HG02938 (cell line): ENCODE data around the gene PCYT1A.

Source experiments
- ATAC-seq: cut with Tn5 transposase; IDR thresholded peaks from one replicate; pipeline ENCODE4 v1.9.1; 2021; ENCODE audit warnings: mild to moderate bottlenecking, moderate library complexity; ENCODE audit not compliant: unreplicated experiment

The PCYT1A gene

DNA sequence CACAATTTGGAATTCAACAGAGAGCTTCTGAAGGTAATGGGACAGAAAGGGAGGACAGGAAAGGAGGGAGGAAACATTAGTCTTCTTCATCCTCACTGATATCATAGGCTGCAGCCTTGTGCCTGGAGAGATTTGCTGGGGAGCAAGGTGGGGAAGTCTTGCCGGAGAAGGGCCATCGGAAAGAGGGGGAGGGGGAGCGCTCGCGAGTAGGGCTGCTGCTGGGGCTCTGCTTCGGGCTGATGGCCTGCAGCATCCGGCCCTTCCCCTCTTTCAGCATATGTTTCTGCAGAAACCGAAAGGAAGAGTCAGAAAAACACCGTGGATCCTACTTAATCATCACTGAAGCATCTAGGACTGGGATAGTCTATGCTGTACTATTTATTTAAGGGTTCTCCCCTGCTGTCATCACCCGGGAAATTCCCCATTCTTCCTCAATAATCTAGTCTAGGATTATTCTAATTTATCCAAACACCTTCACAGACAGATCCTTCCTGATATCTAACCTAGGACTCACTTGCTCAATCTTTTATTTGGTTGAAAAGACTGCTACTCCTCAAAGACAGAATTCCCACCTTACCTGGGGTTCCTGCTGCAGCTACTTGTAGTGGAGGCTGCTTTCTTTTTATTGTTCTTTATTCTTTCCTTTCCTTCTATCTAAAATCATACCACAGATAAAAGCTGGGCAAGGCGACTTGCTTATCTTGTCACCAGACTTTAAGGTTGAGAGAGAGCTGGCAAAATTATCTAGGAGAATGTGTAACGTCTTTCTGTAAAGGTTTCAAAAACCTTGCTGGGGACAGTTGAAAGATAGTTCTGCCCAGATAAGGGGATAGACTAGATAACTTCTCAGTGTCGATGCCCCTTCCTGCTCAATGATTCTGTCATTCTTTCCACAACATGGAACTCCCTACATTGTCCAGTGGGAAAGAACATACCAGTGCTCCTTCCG is 48.6 kb downstream of the PCYT1A start:
- ATAC-seq = no peak

DNA sequence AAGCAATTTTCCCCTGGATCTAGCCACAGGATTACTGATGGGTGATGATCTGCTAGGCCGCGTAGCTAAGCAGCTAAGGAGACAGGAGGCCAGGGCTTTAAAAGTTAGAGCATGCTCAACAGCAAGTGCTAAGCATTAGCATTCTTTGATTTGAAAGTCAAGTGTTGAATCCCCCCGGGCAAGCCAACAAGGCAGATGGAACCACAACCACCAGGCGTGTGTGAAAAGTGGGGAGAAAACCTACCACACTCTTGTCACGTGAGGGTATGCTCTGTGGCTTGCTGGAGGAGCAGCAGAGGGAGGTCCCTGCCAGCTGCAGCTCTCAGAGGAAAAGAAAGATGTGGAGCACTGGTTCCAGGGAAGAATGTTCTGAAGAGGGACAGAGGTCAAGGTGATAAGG is 50.3 kb downstream of the PCYT1A start:
- no peak for ATAC-seq

DNA sequence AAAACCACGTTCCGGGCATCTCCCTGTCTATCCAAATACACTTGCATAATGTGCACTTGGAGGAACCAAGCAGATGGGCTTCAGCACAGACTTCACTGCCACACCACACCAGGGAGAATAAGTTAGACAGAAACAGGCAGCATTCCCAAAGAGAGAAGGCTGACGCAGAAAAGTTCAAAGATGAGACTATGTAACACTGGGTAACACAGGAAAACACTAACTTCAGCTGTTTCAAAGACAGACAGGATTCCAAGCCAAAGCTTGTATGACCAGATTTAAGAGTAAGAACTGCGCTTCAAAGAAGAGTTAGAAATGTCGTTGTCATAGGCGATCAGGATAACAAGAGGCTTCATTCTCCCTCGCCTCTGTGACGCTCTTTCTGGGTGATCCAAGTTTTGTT is 51.3 kb downstream of the PCYT1A start:
- ATAC-seq = no peak

DNA sequence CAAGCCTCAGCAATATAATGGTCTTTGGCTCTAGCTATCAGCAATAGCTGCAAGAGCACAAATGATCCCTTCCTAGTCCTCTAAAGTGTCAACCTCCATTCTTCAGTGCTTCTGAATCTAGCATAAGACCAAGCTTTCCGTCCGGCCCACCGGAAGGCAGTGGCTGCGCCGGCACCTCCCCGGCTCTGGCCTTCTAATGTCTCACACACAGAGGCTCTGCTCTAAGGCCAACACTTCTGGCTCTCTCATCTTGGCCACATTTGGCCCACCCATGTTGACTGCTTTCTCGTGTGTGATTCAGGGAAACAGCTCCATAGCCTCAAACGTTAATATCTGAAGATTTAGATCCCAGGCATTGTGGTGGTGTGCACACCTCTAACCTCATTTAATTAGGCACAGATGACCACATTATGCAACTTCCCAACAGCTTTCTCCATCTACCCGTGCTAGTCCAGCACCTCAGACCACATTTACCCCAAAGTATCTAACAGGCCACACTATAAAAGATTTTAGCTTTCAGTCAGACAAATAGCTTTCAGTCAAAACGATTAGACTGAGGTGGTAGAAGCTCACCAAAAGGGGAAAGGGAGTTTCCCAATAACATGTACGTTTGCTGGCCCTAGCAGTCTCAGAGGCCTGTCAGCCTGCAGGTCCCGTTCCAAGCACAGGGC is 51.9 kb downstream of the PCYT1A start:
- ATAC-seq = no peak

DNA sequence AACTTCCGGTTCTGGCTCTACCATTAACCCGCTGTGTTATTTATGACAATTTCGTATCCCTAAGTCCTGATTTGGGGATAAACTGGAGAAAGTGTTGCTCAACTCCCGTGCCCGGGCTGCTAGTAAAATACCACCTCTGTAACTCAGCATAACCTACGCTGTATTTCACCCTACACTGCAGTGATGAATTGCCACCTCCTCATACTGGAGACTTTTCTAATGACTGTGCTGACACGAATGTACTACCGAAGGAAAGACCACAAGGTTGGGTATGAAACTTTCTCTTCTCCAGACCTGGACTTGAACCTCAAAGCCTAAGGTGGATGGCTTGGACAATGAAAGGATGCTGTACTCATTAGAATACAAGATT is 54.7 kb downstream of the PCYT1A start:
- ATAC-seq = no peak

DNA sequence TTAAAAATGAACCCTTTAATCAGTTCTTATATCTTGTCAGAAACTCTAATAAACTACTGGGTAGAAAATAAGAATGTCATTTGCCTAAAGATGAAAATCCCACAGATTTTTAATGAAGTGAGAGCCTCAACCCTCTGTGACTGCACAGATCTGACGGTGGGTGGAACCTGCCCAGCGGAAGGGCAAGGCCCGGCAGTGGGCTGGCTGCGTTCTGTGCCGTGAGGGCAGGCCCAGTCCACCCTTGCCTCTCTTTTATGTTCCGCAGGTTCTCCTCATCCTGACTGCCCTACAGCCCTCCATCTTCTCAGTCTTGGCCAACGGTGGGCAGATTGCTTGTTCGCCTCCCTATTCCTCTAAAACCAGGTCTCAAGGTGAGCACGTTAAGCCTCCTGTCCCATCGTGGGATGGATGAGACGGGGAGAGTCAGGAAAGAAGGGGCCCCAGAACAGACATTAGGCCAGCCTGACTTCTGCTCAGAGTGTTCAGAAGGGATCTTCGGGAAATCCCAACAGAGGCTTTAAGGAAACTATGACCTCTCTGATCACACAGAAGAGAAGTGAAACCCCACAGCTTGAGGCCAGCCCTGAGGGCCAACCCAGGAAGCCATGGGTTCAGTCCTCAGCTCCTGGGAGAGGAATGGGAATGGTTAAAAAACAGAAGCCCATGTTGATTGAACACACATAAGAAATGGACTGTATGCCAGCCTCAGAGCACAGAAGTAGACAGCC is 55.2 kb downstream of the PCYT1A start:
- no peak for ATAC-seq

DNA sequence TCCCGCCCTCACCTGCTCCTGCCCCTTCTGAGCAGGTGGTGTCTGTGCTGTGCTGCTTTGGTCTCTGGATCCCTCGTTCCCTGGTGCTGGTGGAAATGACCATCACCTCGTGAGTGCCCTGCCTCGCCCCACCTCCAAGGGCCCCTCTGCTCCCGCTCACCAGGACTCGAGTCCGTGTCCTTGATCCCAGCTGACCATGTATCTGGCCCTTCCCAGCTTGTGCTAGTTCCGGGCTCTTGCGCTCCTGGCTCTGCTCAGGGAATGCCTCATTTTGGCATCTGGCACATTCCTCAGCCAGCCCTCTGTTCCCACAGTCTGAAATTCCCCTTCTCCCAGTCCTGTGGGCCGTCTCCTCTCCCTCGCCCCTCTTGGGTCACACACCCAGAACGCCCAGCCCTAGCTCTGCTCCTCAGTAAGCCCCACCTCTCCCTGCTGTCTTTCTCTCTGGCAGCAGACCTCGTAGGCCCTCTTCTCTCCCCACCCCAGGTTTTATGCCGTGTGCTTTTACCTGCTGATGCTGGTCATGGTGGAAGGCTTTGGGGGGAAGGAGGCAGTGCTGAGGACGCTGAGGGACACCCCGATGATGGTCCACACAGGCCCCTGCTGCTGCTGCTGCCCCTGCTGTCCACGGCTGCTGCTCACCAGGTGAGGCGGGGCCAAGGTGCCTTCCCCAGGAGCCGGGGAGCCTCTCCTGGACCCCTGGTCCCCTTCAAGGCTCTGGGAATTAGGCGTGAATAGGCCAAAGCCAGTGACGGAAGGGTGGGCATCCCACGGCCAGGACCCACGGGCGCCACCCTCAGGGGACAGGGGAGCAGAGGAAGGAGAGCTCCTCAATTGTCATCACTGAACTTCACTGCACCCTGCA is 59.7 kb downstream of the PCYT1A start:
- no peak for ATAC-seq

DNA sequence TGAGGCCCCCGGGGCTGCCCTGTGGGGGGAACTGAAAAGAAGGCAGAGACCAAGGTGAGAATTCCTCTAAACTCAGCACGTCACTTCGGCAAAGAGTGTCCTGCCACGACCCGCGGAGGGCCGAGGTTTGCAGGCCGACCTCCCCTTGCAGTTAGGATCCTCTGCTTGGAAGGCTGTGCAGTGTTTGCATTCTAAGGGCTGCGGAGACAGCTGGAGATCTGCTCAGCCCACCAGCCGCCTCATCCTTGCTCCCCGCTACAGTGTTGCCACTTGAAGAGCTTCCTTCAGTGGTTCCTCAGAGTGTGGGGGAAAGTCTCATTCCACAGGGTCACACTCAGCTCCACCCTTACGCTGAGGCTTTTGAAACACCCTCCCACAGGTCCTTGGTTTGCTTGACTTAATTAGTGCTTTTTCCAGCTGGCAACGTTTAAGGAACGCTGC is 60.4 kb downstream of the PCYT1A start:
- ATAC-seq = no peak

DNA sequence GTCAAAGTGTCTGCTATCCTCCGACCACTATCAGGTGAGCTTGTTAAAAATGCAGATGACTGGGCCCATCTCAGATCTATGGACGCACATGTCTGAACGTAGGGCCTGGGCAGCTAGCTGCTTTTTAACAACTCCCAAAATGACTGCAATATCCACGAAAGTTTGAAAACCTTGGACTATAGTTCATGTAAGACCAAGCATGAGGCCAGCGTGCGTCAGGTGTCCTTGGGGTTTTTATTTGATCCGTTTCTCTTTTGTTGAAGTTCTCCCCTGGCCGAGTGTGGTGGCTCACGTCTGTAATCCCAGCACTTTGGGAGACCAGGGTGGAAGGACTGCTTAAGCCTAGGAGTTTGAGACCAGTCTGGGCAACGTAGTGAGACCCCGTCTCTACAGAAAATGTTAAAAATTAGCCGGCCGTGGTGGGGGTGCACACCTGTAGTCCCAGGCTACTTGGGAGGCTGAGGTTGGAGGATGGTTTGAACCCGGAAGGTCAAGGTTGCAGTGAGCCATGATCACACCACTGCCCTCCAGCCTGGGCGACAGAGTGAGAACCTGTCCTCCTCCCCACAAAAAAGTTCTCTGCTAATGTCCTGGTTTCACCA is 61.7 kb downstream of the PCYT1A start:
- no peak for ATAC-seq

DNA sequence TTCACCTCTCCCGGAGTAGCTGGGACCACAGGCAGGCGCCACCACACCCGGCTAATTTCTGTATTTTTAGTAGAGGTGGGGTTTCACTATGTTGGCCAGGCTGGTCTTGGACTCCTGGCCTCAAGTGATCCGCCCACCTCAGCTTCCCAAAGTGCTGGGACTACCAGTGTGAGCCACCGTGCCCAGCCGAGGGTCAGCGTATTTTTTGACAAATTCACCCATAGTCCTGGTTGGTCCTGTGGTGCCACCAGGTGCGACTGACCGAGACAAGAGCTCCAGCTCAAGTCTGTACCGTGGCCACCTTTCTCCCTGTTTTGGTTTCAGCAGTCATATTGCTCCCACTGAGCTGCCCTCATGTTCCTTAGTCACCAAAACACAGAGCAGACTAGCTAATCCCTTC is 62.4 kb downstream of the PCYT1A start:
- ATAC-seq = no peak

DNA sequence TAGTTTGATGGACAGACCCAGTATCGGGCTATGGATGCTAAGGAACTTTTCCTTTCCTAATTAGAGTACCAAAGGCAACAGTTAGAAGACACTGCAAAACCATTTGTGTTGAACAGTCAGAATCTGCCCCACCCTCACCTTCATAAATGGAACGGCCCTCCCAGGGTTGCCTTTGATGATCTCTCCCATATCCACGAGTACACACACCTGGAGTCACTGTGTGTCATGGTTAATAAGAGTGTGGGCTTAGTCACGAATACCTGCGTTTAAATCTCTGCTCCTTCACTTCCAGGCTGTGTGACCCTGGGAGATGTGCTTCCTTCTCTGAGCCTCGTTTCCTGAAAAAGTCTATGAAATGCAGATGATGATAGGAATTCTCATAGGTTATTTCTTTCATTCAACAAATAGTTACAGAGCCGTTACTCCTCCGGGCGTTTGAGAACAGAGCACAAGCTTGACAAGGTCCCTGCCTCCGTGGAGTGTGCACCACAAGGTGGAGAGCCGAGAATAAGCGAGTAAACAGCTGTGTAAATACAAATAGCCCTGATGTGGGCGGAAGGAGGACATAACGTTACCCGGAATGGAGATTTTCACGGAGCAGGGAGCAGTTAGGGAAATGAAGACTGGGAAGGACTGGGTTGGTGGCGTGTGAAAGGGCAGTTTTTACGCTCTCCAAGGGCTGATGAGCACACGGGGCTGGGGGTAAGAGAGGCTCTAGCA is 64.5 kb downstream of the PCYT1A start:
- no peak for ATAC-seq

DNA sequence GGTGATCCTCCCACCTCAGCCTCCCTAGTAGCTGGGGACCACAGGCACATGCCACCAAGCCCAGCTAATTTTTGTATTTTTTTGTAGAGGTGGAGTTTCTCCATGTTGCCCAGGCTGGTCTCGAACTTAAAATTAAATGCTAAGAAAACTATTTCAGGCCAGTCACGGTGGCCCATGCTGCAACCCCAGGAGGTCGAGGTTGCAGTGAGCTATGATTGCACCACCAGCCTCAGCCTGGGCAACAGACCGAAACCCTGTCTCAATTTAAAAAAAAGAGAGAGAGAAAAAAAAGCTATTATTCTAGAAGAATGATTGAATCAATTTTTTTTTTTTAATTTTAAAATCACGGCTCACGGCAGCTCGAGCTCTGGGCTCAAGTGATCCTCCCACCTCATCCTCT is 66.5 kb downstream of the PCYT1A start:
- ATAC-seq = no peak

DNA sequence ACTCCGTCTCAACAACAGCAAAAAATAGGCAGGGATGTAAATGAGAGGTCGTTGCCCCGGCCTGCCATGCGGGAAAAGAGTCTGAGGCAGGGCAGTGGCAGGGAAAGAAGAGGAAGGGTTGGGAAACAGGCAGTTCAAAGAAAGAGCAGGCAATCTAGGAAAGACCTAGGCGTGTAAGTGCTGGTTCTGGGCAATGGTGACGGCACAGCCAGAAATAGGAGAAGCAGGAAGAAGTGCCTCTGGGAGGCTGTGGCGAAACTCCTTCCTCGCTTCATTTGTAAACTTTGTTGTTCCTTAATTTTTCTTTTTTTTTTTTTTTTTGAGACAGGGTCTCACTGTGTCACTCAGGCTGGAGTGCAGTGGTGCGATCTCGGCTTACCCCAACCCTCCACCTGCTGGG is 66.9 kb downstream of the PCYT1A start:
- ATAC-seq = no peak

DNA sequence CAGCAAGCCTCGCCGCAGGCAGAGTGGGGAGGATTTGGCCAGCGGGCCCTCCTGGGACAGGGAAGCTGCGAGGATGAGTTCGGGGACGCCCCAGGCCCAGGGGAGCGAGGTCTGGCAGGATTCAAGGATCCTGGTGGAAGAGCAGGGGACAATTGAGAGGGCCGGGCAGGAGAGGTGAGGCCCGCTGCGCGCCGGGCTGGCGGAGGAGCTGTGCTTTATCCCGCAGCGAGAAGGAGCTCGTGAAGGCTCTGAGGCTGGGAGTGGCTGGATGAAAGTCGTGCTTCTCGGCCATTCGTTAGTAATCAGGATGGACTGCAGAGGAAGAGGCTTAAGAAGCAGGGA is 67.6 kb downstream of the PCYT1A start:
- ATAC-seq = no peak

DNA sequence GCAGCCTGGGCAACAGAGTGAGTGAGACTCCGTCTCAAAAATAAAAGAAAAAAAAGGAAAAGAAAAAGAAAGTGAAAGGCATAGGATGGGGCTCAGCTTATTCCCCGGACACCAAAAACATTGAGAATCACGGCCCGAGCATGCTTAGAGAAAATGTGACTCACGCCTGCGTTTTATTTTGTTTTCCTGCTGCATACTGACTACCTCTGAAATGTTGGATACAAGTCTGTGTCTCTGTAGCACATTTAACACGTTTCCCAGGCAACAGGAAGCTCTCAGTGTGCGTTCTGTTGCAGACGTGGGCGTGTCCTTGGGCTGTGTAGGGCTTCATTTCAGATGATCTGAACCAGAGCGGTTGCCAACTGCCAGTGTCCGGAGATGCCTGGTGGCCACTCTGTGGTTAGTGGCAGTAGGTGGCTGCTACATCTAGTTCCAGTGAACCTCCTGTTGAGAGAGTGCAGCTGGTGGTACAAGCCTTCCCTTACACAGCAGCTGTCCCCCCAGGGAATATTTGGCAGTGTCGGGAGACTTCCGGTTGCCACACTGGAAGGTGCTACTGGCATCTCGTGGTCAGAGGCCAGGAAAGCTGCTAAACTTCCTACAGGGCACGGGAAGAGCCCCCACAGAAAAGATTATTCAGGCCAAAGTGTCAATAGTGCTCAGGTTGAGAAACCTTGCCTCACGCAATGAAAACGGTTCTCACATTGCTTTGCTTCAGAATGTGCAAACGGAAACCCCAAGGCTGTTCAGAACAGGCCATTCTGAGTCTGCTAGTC is 68.1 kb downstream of the PCYT1A start:
- peak; percentile 82 for ATAC-seq

DNA sequence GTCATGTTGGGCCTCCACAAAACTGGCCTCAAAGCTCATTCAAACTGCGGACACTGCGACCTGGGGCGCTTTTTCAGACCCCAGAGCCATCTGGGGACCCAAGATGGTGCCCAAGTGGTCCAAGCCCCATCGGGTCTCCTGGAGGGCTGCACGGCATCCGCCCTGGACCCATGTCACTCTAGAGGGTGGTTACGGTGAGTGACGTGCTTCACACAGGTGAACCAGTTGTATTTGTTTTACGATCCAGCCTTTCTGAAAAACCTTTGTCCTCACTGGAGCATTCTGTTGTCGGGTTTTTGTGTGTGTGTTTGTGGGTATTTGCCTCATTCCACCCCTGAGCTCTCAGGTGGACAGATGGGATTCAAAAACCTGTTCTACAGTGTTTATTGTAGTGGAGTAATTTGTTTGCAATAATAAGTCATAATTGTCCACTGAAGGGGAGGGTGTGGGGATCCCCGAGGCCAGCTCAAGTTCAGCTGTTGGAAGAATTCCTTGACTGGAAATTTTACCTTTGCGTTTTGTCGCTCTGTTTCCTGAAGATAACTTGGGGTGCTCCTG is 69.3 kb downstream of the PCYT1A start:
- ATAC-seq = no peak

DNA sequence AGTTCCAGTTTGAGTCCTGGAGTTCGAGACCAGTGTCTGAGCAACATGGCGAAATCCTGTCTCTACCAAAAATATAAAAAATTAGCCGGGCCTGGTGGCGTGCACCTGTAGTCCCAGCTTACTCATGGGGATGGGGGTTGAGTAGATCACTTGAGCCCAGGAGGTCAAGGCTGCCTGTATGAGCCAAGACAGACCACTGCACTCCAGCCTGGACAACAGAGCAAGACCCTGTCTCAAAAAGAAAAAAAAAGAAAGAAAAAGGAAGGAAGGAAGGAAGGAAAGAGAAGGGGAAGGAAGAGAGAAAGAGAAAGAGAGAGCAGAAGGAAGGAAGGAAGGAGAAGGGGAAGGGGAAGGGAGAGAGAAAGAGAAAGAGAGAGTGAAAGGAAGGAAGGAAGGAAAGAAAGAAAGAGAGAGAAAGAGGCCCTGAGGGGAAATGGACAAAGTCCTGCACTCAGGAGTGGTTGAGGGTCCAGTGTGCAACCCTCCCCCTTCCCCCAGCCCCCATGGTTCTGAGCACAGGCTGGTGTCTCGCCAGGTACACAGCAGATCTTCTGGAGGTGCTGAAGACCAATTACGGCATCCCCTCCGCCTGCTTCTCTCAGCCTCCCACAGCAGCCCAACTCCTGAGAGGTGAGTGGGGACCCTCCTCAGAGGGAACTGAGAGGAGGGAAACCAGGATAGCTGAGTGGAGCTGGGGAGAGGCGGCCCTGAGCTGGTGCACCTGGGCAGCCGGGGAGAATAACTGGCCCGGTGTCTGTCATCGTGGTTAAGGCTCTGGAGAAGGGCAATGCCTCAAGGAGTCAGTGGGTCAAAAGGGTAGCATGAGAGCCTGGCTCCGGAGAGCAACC is 70.0 kb downstream of the PCYT1A start:
- ATAC-seq = no peak

DNA sequence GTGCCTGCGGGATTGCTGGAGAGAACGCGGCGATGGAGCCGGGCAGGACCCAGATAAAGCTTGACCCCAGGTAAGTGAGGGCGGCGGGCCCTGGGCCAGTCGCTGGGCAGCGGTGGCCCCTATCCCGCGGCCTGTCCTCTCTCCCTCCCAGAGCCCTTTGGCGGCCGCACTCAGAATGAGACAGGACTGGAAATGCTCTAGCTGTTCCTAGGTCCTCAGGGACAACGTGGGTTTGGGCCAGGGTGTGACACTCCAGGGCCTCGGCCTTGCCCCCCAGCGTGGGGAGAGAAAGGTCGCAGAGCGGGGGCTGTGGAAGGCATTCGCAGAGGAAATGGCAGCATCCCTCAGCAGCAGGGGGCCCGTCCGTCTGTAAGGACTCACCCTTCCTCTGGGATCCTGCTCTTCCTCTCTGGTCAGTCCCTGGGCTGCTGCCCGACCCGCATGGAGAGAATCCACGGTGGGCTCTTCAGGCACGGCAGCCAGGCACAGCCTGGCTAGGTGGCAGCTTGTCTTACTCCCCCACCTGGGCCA is 70.8 kb downstream of the PCYT1A start:
- ATAC-seq = no peak
